ENCODE data around the gene BCL7A. TPM values are rescaled to one million over a fixed set of nuclear protein-coding genes. Genes with fewer than 3 reads are reported as not detected.

Gene BCL7A
- total and polyA plus RNA-seq, 2 experiments from 2014 or later = 12.7 to 14.9 TPM

GRCh38 chr12:121983536-121984210 is 38.0 kb upstream of the BCL7A start:
- H3K27me3 Mint-ChIP-seq (ENCODE audit: insufficient read depth, low read depth, poor library complexity) = peaks cover 3% of the 10 kb centered on the region
- no peak overlapping the region for H3K4me2 ChIP-seq
- no peaks in the 10 kb centered on the region for H3K9me2 ChIP-seq (ENCODE audit: insufficient read depth)
- peaks cover 9% of the 10 kb centered on the region for H3K4me1 Mint-ChIP-seq
- no peak for DNase-seq (ENCODE audit: low spot score)
- no peak overlapping the region for H3K27ac ChIP-seq (ENCODE audit: low read depth)
- H3K4me3 ChIP-seq = no peak overlapping the region
- H3F3A ChIP-seq (replicated peaks; ENCODE audit: low read depth) = no peaks in the 10 kb centered on the region
- H3K4me1 ChIP-seq (ENCODE audit: insufficient read depth) = no peaks in the 10 kb centered on the region
- H3K27me3 ChIP-seq (ENCODE audit: insufficient read depth) = no peaks in the 10 kb centered on the region
- TF ChIP-seq EZH2phosphoT487 (IDR thresholded peaks at IDR 0.05; ENCODE audit: unreplicated experiment) = no peak
- H3K27ac Mint-ChIP-seq = no peak overlapping the region
- no peaks in the 10 kb centered on the region for H3K36me3 ChIP-seq (ENCODE audit: insufficient read depth)
- H4K20me1 ChIP-seq (replicated peaks; ENCODE audit: insufficient read depth) = no peaks in the 10 kb centered on the region
- no peak overlapping the region for H3K4me3 Mint-ChIP-seq
- no peaks in the 10 kb centered on the region for H3K79me2 ChIP-seq (replicated peaks; ENCODE audit: insufficient read depth)
- H3K36me3 Mint-ChIP-seq (ENCODE audit: low read depth) = no peaks in the 10 kb centered on the region
- peak overlapping the region; percentile 50 for H2AFZ ChIP-seq
- no peak for ATAC-seq
- H3K9me3 Mint-ChIP-seq = no peaks in the 10 kb centered on the region

- H3K27ac ChIP-seq (ENCODE audit: low read depth) = no peak overlapping the region
- no peak overlapping the region for H3K4me3 ChIP-seq
- H3K4me2 ChIP-seq = no peak overlapping the region
- no peaks in the 10 kb centered on the region for H3K27me3 ChIP-seq (ENCODE audit: insufficient read depth)
- TF ChIP-seq CTCF (conservative IDR thresholded peaks at IDR 0.05; ENCODE audit: low read depth in 2 of 2) = no peak
- no peak for TF ChIP-seq NANOG (IDR thresholded peaks at IDR 0.05; ENCODE audit: borderline replicate concordance)
- no peak for TF ChIP-seq EZH2phosphoT487 (IDR thresholded peaks at IDR 0.05; ENCODE audit: unreplicated experiment)
- TF ChIP-seq CREB1 (CRISPR knock-in tag; IDR thresholded peaks at IDR 0.05; ENCODE audit: low read depth) = no peak
- TF ChIP-seq ZNF462 (CRISPR knock-in tag; IDR thresholded peaks at IDR 0.05) = no peak
- TF ChIP-seq ZNF114 (CRISPR knock-in tag; IDR thresholded peaks at IDR 0.05) = no peak
- TF ChIP-seq STAT1 (IDR thresholded peaks at IDR 0.05; ENCODE audit: unreplicated experiment) = no peak
- TF ChIP-seq ETS1 (IDR thresholded peaks at IDR 0.05) = no peak
- no peak for TF ChIP-seq EZH2 (IDR thresholded peaks at IDR 0.05; ENCODE audit: low read depth, unreplicated experiment)
- no peak for TF ChIP-seq POLR2AphosphoS5 (IDR thresholded peaks at IDR 0.05; ENCODE audit: low read depth)
- no peak overlapping the region for H2AFZ ChIP-seq
- no peaks in the 10 kb centered on the region for H3K36me3 ChIP-seq (ENCODE audit: insufficient read depth)
- peaks cover 3% of the 10 kb centered on the region for H3K27me3 Mint-ChIP-seq (ENCODE audit: insufficient read depth, low read depth, poor library complexity)
- H3K79me2 ChIP-seq (replicated peaks; ENCODE audit: insufficient read depth) = no peaks in the 10 kb centered on the region
- no peak overlapping the region for H3K4me3 Mint-ChIP-seq
- H3K9me3 Mint-ChIP-seq = no peaks in the 10 kb centered on the region
- H4K20me1 ChIP-seq (replicated peaks; ENCODE audit: insufficient read depth) = no peaks in the 10 kb centered on the region
- ATAC-seq = no peak
- no peaks in the 10 kb centered on the region for H3K4me1 ChIP-seq (ENCODE audit: insufficient read depth)
- H3K4me1 Mint-ChIP-seq = no peaks in the 10 kb centered on the region
- H3K36me3 Mint-ChIP-seq (ENCODE audit: low read depth) = no peaks in the 10 kb centered on the region
- H3F3A ChIP-seq (replicated peaks; ENCODE audit: low read depth) = no peaks in the 10 kb centered on the region
- DNase-seq (ENCODE audit: low spot score) = no peak
- H3K9me2 ChIP-seq (ENCODE audit: insufficient read depth) = no peaks in the 10 kb centered on the region
- H3K27ac Mint-ChIP-seq = no peak overlapping the region
These were observed 35.0 kb upstream of the BCL7A start for GRCh38 chr12:121986489-121987245.
